ENCODE measurements around the gene ST6GALNAC6.
A peak's percentile ranks its signal among the peaks of the same experiment; 100 is the strongest.

ST6GALNAC6 gene, protein sequence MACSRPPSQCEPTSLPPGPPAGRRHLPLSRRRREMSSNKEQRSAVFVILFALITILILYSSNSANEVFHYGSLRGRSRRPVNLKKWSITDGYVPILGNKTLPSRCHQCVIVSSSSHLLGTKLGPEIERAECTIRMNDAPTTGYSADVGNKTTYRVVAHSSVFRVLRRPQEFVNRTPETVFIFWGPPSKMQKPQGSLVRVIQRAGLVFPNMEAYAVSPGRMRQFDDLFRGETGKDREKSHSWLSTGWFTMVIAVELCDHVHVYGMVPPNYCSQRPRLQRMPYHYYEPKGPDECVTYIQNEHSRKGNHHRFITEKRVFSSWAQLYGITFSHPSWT

DNA sequence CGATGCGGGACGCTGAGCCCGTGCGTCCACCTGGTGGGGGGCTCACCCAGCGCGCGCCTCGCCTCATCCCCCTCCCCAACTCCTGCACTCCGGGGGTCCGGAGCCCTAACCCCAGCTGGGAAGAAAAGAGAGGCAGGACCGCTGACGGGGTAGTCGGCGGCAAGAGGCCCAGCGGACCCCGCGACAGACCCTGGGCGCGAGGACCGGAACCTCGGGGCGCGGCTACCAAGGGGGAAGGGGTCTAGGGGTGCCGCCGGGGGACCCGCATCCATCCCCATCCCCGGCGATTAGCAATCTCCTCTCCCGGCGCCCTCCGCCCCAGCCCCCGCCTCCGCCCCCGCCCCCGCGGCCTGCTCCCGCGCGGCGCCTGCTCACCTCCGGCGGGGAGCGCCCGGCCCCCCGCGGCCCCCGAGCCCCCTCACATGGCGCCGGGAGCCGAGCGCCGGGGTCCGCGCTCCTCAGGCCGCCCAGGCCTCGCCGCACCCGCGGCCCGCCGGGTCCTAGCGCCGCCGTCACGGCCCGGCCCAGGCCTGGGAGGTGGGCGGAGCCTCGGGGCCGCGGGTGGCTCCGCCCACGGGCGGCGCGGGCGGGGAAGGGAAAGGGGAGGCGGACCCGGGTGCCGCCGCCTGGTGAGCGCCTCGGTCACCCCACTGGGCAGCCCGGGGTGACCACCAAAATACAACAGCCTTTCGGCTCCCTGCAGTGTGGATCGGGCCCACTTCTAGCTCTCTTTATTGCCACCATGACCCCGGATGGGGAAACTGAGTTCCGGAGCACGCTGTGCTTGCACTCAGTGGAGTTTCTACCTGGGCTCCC is at the start of gene ST6GALNAC6:
TSS of gene ST6GALNAC6 (minus strand) at position 476 of the 816 bp plus-strand sequence. CDS start 1,622 bp downstream, outside the sequence.
- DNase-seq, result peak; percentile 79

DNA sequence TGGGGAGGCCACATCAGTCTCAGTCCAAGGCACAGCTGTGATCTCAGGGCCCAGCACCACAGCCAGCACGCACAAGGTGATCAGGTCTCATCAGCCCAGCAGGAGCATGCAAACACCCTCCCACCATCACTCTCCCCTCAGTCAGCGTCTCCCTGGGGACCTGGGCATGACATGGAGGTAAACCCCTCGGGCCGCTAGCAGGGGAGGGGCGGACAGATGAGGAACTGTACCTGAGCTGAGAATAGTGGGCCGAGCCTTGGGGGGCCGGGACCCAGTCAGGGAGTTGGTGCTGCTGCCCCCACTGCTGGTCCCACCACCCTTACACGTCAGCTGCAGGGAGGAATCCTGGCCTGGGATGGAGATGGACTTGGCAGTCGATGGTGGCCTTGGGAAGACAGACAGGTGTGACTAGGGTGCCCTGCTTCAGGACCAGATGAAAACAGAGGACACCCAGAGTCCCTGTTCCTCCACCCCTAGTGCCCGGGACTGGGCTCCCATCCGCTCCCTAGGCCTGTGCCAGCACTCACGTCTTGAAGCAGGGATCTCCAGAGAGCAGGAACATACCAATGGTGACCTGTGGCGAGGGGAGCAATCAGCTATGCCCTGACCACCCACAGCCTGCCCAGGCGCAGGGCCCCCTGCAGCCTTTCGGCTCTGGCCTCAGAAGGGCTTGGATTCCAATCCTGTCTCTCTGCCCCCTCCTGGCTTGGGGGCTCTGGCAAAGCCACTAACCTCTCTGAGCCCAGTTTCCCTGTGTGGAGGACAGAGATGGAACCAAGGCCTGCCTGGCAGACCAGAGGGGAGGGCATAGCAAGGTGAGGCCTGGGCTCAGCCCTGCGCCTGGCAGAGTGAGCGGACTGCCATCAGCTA is 48.7 kb upstream of the ST6GALNAC6 start:
- DNase-seq, result no peak

DNA sequence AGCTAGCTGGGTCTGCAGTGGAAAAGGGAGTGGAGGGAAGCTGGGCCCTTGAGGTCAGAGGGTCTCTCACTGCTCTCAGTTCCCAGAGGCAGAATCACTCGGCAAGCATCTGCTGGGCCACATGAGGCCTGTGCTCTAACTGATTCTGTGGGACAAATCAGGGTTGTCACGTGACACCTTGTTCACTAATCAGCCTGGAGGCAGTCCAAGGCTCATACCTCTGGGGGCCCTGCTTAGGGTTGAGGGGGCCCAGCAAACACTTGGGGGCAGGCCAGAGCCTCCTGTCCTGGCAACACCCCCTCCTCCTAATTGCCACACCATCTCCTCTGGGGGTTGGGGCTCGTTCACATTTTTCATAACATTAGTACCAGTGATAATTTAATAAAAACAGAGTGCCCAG is 47.3 kb upstream of the ST6GALNAC6 start:
- DNase-seq, result no peak

DNA sequence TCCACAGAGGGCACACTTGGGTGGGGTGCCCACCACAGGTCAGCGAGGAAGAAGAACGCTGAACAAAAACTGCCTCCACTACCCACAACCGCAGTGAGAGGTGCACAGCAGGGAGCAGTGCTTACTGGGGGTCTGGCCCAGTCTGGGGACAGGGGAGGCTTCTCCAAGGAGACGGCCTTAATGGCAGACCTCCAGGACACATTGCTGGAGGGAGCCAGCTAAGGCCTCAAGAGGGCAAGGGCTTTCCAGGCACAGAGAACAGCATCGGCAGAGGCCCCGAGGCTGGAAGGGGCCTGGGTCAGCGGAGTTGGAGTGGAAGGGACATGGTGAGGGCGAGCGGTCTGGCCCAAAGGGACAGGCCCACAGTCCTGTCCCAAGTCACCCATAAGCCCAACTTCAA is 46.5 kb upstream of the ST6GALNAC6 start:
- DNase-seq, result no peak

DNA sequence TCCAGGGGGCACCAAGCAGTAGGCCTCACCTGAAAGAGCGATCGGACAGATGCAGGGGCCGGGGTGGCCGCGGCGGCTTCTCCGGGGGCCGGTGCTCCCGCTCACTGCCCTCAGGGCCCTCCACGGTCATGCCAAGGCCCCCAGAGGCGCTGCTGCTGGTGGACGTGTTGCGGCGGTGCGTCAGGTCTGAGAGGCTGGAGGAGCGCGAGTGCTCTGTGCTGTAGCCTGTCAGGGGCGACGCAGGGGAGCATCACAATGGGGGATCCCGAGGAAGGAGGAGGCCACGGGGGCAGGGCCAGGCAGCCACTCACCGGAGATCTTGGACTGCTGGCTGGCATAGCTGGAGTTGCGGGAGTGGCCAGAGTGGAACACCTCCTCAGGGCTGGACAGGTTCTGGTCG is 45.9 kb upstream of the ST6GALNAC6 start:
- DNase-seq, result no peak

DNA sequence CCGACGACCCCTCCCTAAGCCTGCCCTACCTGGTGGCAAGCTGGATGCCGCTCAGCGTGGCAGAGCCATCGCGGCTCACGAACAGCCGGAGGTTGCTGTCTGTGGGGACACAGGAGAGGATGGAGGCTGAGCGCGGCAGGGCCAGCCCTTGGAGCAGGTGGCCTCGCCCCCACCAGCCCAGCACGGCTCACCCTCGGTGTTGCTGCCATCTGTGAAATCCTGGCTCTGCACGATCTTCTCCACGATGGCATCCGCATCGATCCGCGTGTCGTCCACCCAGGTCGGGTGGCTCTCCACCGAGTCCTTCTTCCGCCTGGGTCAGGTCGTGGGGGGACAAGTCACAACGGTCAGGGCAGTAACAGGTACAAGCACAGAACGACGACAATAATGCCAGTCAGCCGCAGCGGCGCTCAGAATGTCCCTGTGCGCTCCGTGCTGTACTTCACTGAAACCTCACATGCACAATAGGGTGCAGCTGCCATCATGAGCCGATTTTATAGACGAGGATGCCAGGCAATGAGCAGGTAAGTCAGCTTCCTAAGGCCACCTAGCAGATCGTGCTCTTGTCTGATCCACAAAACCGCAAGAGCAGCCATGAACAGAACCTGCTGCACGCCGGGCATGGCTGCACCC is 45.3 kb upstream of the ST6GALNAC6 start:
- no peak for DNase-seq

DNA sequence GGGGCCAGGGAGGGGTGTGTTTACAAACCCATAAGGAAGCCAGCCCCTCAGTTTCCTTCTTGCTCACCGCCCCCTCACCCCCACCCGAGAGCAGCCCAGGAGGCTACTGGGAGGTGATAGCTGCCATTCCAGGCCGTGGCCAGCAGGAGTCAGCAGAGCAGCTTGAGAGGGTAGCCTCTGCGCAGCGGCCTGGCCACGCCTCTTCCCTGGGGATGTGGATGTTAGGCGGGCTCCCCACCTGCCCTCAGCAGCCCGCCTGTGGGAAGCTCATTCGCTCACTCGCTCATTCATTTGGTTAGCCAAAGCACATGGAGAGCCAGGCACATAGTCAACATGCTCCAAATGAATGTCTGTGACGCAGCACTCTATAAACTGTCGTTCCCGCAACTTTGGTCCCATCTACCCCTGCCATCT is 44.3 kb upstream of the ST6GALNAC6 start:
- DNase-seq, result peak; percentile 83

DNA sequence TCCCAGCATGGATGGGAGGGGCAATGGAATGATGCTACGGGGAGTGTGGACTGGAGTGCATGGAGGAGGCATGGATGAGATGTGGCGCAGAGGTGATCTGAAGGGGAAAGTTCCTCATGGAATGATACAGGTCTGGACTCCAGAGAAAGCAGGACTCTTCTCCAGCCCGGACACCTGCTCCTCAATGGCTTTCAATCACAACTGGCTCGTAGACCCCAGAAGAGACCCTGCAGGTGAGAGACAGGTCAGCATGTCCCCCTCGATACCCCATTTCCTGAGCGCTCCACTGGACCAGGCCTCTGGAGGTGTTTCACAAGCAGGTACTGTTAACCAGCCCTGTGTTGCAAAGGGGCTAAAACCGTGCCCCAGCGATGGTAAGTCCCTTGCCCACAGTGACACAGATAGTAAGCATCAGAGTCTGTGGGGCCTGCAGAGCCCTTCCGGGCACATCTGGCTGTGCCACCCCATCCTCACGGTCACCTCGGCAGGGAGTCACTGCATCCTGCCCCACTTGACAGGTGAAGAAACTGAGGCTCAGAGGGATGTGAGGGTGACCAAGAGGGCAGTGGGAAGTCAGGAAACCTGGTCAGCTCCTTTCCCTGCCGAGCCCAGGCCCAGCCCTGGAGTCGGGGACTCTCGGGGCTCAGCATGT is 43.7 kb upstream of the ST6GALNAC6 start:
- peak; percentile 9 for DNase-seq

DNA sequence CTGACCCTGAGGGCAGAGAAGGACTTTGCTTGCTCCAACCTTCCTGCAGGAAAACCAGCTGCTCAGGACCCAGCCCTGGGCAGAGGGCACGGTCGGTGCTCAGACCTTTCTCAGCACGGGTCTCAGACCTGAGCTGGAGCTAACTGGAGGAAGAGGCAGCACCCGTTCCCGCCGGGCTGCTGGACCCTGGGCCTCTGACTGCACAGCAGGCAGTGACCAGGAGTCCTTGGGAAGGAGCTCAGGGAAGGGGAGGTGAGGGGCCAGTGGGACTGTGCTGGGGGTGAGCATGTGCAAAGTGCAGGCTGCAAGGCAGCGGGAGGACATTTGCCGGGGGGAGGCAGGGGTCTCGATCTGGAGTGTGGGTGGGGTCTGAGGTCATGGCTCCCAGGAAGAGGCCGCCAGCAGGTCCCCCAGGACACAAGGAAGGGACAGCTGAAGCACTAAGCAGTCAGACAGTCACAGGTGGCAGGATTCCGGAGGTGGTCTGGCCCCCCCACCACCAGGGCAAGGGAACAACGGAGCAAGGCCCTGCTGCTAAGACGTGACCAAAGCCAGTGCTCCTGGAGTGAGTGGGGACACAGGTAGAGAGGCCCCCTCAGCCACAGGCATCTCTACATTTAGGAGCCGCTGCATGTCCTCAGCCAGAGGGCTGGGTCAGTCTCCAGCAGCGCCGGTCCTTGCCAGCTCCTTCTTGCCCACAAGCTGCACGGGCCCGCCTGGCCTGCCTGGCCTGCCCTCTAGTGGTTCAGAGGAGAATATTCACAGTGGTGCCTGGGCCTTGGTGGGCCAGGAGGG is 43.0 kb upstream of the ST6GALNAC6 start:
- DNase-seq, result peak; percentile 60

DNA sequence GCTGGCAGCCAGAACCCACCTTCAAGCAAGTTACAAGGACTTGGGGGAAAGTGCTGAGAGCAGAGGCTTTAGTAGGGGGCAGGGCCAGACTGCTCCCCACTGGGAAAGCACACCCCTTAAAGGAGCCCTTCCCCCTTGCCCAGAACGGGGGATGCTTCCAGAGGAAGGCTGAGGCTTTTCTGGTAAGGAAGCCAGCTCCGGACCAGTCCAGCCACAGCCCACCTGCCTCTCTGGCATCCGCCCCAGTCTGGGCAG is 42.5 kb upstream of the ST6GALNAC6 start:
- no peak for DNase-seq

DNA sequence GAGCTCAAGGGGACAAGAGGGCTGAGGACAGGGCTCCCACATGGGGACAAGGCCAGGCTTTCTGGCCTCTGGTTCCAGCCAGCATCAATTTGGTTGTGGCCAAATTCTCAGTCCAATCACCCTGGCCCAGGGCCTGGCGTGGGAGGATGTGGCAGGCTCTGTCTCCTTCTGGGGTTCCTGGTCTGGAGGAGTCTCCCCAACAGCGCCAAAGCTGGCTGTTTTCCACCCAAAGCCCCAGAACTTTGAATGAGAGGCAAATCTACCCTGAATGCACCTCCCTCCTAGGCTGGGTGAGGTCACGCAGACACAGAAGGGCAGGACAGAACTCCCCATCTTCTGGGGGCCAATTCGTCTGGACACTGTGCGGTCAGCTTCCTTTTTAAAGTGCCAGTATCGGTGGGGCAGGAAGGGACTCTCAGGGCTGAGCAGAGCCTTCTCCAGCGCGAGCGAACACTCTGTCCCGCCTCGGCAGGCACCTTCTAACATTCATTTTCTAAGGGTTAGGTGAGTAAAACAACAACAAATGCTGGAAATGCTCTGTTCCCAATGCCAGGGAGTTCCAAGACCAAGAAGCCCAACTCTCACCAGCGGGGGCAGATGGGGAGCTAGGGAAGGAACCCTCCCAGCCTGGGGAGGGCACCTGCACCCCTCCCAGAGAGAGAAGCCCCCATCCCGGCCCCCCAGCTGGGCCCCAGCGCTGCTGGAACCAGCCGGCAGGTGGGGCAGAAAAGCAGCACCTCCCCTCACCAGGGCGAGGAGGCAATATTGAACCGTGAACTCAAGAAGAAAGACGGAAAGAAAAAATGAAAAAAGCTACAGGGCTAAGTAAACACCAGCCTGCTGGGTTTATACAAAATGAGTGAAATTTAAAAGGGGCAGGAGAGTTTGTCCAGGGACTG is 41.9 kb upstream of the ST6GALNAC6 start:
- peak; percentile 9 for DNase-seq

DNA sequence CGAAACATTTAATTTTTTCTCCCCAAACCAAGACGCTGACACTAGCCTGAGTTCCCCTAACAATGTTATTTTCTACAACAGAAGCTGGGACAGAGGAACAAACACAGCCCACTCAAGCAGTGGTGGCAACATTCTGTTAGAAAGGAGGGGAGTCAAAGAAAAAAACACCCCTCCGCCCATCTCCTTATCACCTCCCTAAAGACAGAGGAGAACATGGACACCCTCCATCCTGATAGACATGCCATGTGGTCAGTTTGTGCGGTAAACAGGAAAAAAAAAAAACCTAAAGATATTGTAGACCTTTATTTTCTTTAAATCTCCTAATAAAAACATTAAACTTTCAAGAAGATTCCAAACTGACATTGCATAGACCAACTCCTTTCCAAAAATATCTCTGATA is 41.2 kb upstream of the ST6GALNAC6 start:
- no peak for DNase-seq

DNA sequence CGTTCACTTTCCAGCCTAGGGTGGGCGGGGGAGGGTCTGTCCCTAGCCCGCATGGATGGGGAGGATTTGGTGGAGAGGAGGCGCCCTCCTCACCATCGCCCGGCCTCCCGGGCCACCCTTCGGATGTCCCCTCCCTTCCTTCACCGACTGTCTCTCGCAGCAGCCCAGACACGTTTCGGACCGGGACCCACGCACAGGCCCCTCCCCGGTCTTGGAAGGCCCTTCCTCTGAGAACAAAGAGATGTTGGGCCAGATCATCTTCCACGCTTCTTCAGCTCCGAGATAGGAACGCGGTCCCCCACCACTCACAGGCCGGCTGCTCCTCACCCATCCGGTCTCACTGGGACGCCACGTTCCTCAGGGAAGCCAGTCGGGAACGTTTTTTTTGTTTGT is 38.9 kb upstream of the ST6GALNAC6 start:
- DNase-seq, result peak; percentile 59

DNA sequence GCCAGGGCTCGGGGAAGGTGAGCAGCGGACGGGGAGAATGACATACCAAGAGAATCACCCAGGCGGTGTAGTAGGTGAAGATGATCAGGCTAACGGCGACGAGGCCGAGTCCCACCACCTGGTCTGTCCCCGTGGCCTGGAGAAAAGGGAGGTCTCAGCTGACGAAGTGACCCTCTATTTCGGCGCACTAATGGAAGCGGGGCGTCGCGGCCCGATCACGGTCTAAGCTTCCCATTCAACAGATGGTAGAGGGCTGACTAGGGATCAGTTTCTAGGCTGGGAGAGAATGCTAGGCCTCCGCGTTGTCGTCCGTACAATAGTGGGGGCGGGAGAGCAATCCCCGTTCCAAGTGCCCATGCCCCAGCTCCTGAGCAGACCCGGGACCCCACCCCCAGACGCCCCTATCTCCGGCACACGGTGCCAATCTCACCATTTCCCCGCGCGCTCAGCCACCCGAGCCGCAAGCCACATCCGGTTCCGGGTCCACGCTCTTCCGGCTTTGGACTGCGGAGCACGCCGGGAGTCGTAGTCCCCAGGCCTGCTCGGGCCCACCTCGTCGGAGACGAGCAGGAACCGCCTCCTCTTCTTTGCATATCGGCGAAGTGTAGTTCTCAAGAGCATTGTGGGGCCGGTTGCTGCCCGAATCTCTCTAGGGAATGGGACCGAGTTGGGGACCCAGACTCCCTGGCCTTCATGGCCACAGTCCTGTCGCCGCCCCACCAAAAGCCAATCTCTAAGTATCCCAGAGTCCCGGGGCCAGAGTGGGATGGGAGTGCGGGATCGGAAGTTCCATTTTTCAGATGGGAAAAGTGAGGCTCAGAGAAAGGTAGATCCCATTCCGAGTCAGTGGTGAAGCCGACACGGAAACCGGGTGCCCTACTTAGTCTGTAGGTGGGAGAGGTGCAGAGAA is 38.2 kb upstream of the ST6GALNAC6 start, which contains the start of gene DPM2:
TSS of gene DPM2 (minus strand) at position 467 of the 910 bp plus-strand sequence. CDS start at position 433, 34 bp downstream.
- DNase-seq, result peak; percentile 91

DNA sequence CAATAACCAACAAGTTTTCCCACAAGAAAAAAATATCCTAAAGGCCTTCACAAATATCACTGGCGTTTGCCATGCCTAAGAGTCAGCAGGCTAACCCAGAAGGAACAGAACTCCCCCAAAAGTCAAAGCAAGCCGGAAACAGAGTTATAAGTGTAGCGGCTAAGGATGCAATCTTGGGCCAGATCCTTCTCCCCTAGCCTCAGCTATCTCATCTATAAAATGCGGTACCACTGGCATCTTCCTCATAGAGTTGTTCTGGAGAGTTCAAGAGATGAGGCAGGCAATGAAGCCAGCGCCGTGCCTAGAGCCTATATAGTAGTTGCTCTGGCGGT is 37.6 kb upstream of the ST6GALNAC6 start:
- no peak for DNase-seq

DNA sequence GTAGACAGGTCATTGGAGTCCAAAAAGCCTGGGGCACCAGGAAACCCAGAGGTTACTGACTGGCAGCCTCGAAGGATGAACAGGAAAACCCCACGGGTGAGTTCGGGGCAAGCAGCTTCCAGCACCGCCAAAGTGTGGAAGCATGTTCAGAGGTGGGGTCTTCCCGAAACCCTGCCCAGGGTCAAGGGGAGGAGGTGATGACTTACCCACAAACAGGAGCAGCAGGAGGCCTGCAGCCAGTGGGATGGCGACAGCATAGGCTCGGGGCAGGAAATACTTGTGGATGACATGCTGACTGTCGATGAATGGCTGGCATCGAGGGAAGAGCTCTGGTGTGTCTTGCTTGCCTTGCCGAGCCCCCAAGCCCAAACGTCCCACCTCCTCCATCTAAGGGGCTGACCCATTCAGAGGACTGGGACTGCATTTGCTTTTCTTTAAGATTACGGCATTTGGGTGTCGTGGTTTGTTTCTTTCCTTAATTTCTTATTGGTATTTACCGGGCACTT is 37.0 kb upstream of the ST6GALNAC6 start:
- DNase-seq, result no peak

DNA sequence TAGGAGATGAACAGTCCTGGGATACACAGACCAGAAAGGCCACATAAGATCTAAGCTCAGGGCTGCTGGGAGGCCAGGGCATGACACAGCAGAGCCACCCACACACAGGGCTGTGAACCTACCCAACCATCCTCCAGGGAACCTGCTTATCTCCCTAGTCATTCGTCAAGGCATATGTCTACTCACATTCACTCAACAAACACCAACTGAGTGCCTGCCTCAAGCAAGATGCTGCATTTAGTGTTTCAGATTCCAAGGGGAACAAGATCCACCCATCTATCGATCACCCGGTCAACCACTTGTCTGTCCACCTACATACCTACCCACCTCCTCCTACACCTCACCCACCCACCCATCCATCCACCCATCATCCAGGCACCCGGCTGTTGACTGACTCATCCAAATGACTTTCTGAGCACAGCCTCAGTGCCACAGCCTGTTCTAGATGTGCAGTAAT is 36.4 kb upstream of the ST6GALNAC6 start:
- peak; percentile 14 for DNase-seq

DNA sequence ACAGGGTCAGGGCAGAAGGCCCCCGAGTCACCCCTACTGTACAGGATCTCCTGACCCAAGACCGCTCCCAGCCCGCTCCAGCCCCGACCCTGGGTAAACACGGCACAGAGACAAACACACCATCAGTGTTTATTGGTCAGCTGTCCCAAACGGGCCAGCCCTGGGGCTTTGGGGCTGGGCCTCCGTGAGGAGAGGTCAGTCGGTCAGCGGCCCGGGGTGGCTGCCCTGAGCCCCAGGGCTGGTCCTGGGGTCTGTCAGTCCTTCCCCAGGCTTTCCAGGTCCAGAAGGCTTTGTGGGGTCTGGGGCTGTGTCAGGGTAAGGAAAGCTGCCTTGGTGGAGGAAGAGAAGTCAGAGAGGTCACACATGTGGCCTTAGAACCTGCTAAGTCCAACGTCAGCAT is 35.6 kb upstream of the ST6GALNAC6 start:
- DNase-seq, result no peak

DNA sequence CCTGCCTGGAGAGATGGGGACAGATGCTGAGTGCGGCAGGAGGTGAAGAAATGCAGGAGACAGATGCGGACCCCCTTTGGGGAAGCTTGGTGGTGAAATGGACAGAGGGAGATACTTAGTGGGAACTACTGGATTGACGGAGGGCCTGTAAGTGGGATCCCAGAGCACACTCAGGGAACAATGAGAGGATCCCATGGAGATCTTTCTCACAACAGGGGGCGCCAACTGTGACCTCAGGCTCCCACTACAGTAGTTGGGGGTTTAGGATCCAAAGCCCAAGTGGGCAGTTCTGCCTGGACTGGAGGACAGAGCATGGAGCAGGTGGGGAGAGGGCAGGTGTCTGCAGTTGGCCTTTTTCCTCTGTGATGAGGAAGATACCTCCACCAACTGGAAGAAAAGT is 34.8 kb upstream of the ST6GALNAC6 start:
- no peak for DNase-seq

All from CD4-positive, alpha-beta T cell treated with Interleukin-17A for 4 hours (primary cell).